ENCODE measurements around the gene TMEM125. TPM values are rescaled to one million over a fixed set of nuclear protein-coding genes. Genes with fewer than 3 reads are reported as not detected.

The TMEM125 gene
- total RNA-seq, 1 donor from 2014 or later = 0.64 TPM

DNA sequence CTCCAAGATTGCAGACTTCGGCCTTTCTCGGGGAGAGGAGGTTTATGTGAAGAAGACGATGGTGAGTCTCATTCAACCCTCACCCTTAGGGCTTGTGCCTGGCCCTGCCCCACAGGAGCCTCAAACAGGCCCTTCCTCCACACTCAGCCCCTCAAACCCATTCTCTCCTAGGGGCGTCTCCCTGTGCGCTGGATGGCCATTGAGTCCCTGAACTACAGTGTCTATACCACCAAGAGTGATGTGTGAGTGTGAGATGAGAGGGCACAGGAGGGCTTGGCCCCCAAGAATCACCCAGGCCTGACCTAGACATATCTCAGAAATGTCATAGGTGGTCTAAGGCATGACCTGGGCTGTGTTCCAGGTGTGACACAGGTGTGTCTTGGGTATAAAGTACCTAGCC lies 49.5 kb downstream of the TMEM125 start:
- Histone ChIP-seq H3K36me3 (ENCODE audit: insufficient read depth, low read length) (no peaks in the 10 kb centered on the region), H3K4me2 (ENCODE audit: low read length) (no peak overlapping the region), H2AFZ (ENCODE audit: low read depth, low read length) (no peak overlapping the region), H3K79me2 (ENCODE audit: insufficient read depth, low read length) (no peaks in the 10 kb centered on the region), H3K9me3 (ENCODE audit: insufficient read depth, low read depth, low read length) (no peaks in the 10 kb centered on the region), H3K27me3 (ENCODE audit: insufficient read depth, low read length) (no peaks in the 10 kb centered on the region), H3K9ac (ENCODE audit: low read length) (no peak overlapping the region), H3K27ac (ENCODE audit: low read depth, low read length) (no peak overlapping the region), H3K4me1 (ENCODE audit: insufficient read depth, low read length) (no peaks in the 10 kb centered on the region), H4K20me1 (ENCODE audit: insufficient read depth, low read length) (no peaks in the 10 kb centered on the region), H3K4me3 (ENCODE audit: insufficient read depth, low read depth, low read length) (no peak overlapping the region)
- Mint-ChIP-seq H3K4me1 (ENCODE audit: low read depth, unreplicated experiment) (peaks cover 8% of the 10 kb centered on the region), H3K4me3 (ENCODE audit: unreplicated experiment) (no peak overlapping the region), H3K9me3 (ENCODE audit: unreplicated experiment) (peaks cover 2% of the 10 kb centered on the region), H3K27ac (ENCODE audit: unreplicated experiment) (no peak overlapping the region), H3K36me3 (ENCODE audit: low read depth, unreplicated experiment) (peaks cover 3% of the 10 kb centered on the region), H3K27me3 (ENCODE audit: low read depth, unreplicated experiment) (peaks cover 14% of the 10 kb centered on the region)
- no peak for TF ChIP-seq EZH2 (IDR thresholded peaks at IDR 0.05; ENCODE audit: insufficient read depth, low read length)
- TF ChIP-seq, protein P1, sequence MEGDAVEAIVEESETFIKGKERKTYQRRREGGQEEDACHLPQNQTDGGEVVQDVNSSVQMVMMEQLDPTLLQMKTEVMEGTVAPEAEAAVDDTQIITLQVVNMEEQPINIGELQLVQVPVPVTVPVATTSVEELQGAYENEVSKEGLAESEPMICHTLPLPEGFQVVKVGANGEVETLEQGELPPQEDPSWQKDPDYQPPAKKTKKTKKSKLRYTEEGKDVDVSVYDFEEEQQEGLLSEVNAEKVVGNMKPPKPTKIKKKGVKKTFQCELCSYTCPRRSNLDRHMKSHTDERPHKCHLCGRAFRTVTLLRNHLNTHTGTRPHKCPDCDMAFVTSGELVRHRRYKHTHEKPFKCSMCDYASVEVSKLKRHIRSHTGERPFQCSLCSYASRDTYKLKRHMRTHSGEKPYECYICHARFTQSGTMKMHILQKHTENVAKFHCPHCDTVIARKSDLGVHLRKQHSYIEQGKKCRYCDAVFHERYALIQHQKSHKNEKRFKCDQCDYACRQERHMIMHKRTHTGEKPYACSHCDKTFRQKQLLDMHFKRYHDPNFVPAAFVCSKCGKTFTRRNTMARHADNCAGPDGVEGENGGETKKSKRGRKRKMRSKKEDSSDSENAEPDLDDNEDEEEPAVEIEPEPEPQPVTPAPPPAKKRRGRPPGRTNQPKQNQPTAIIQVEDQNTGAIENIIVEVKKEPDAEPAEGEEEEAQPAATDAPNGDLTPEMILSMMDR (IDR thresholded peaks at IDR 0.05; ENCODE audit: insufficient read depth, low read depth, low read length) = no peak
- no peak for FAIRE-seq
- no peak for DNase-seq (ENCODE audit: low read depth)

DNA sequence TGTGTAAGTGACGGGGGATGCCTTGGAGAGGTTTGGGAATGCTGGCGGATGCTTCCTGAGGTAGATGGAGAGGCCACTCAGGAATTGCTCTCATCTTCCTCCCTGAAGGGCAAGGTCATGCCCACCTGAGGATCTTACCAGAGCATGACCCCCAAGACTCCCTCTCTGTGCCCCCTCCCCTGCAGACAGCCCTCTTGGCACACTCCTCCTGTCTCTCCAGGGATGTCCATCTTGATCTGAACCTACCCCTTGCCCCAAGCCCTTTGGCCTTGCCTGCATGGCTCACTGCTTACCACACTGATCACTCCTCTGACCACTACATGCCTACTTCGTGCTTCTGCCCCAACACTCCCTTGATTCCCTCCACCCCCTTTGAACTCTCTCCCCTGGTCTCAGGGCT lies 50.0 kb downstream of the TMEM125 start:
- H3K4me1 ChIP-seq (ENCODE audit: insufficient read depth, low read length) = no peaks in the 10 kb centered on the region
- no peak overlapping the region for H3K27ac ChIP-seq (ENCODE audit: low read depth, low read length)
- H3K4me3 Mint-ChIP-seq (ENCODE audit: unreplicated experiment) = no peak overlapping the region
- no peak for FAIRE-seq
- H3K4me2 ChIP-seq (ENCODE audit: low read length) = no peak overlapping the region
- no peak for DNase-seq (ENCODE audit: low read depth)
- peaks cover 5% of the 10 kb centered on the region for H3K9me3 Mint-ChIP-seq (ENCODE audit: unreplicated experiment)
- H3K27me3 Mint-ChIP-seq (ENCODE audit: low read depth, unreplicated experiment) = peaks cover 14% of the 10 kb centered on the region
- no peaks in the 10 kb centered on the region for H3K36me3 ChIP-seq (ENCODE audit: insufficient read depth, low read length)
- H3K36me3 Mint-ChIP-seq (ENCODE audit: low read depth, unreplicated experiment) = peaks cover 3% of the 10 kb centered on the region
- H2AFZ ChIP-seq (ENCODE audit: low read depth, low read length) = no peak overlapping the region
- H3K4me1 Mint-ChIP-seq (ENCODE audit: low read depth, unreplicated experiment) = peaks cover 9% of the 10 kb centered on the region
- H4K20me1 ChIP-seq (ENCODE audit: insufficient read depth, low read length) = no peaks in the 10 kb centered on the region
- H3K79me2 ChIP-seq (ENCODE audit: insufficient read depth, low read length) = no peaks in the 10 kb centered on the region
- H3K9ac ChIP-seq (ENCODE audit: low read length) = no peak overlapping the region
- H3K4me3 ChIP-seq (ENCODE audit: insufficient read depth, low read depth, low read length) = no peak overlapping the region
- H3K27ac Mint-ChIP-seq (ENCODE audit: unreplicated experiment) = no peak overlapping the region
- TF ChIP-seq, protein P1 (IDR thresholded peaks at IDR 0.05; ENCODE audit: insufficient read depth, low read depth, low read length) = no peak
- TF ChIP-seq EZH2 (IDR thresholded peaks at IDR 0.05; ENCODE audit: insufficient read depth, low read length) = no peak
- no peaks in the 10 kb centered on the region for H3K27me3 ChIP-seq (ENCODE audit: insufficient read depth, low read length)
- H3K9me3 ChIP-seq (ENCODE audit: insufficient read depth, low read depth, low read length) = no peaks in the 10 kb centered on the region

DNA sequence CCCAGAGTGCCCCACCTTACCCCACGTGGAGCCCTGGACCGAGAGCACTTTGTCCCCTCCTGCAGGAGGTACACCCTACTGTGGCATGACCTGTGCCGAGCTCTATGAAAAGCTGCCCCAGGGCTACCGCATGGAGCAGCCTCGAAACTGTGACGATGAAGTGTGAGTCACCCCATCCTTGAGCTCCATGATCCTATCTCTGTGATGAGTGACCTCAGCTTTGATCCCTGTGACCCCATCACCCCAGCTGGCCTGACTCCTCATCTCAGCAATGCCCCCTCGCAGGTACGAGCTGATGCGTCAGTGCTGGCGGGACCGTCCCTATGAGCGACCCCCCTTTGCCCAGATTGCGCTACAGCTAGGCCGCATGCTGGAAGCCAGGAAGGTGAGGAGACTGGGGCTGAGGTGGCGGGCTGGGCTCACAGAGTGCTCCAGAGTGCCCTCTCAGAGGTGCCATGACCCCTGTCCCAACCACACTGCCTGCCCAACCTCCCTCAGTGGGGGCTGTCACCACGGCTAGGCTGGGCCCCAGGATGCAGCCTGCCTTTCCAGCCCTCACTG lies 51.6 kb downstream of the TMEM125 start:
- Histone ChIP-seq H3K4me1 (ENCODE audit: insufficient read depth, low read length) (no peaks in the 10 kb centered on the region), H3K79me2 (ENCODE audit: insufficient read depth, low read length) (no peaks in the 10 kb centered on the region), H3K36me3 (ENCODE audit: insufficient read depth, low read length) (no peaks in the 10 kb centered on the region), H3K9me3 (ENCODE audit: insufficient read depth, low read depth, low read length) (no peaks in the 10 kb centered on the region), H3K9ac (ENCODE audit: low read length) (no peak overlapping the region), H3K4me2 (ENCODE audit: low read length) (no peak overlapping the region), H3K27ac (ENCODE audit: low read depth, low read length) (no peak overlapping the region), H3K4me3 (ENCODE audit: insufficient read depth, low read depth, low read length) (no peak overlapping the region), H3K27me3 (ENCODE audit: insufficient read depth, low read length) (no peaks in the 10 kb centered on the region), H2AFZ (ENCODE audit: low read depth, low read length) (no peak overlapping the region), H4K20me1 (ENCODE audit: insufficient read depth, low read length) (no peaks in the 10 kb centered on the region)
- FAIRE-seq (no peak), DNase-seq (ENCODE audit: low read depth) (no peak)
- Mint-ChIP-seq H3K4me3 (ENCODE audit: unreplicated experiment) (no peak overlapping the region), H3K36me3 (ENCODE audit: low read depth, unreplicated experiment) (peaks cover 6% of the 10 kb centered on the region), H3K27ac (ENCODE audit: unreplicated experiment) (no peak overlapping the region), H3K4me1 (ENCODE audit: low read depth, unreplicated experiment) (peaks cover 9% of the 10 kb centered on the region), H3K9me3 (ENCODE audit: unreplicated experiment) (peaks cover 9% of the 10 kb centered on the region), H3K27me3 (ENCODE audit: low read depth, unreplicated experiment) (peaks cover 14% of the 10 kb centered on the region)
- TF ChIP-seq, protein P1 (IDR thresholded peaks at IDR 0.05; ENCODE audit: insufficient read depth, low read depth, low read length) = no peak
- no peak for TF ChIP-seq EZH2 (IDR thresholded peaks at IDR 0.05; ENCODE audit: insufficient read depth, low read length)
